GM12874 (cell line): ENCODE results near the gene BHLHE40.

Experiments
- CTCF ChIP-seq: IDR thresholded peaks from 2 replicates; pipeline ENCODE4 v1.5.1; 2011; ENCODE audit warnings: low read depth, mild to moderate bottlenecking, control low read depth, low read length, moderate library complexity; ENCODE audit not compliant: insufficient read depth

BHLHE40 gene

GRCh38 chr3:5015056-5015455 is 35.8 kb downstream of the BHLHE40 start:
- no peak for TF ChIP-seq CTCF

- no peak for TF ChIP-seq CTCF
Measured at GRCh38 chr3:5016211-5017161, 37.2 kb downstream of the BHLHE40 start.

GRCh38 chr3:5017925-5018531 is 38.8 kb downstream of the BHLHE40 start:
- no peak for TF ChIP-seq CTCF

GRCh38 chr3:5019411-5020241 is 40.4 kb downstream of the BHLHE40 start:
- no peak for TF ChIP-seq CTCF

- no peak for TF ChIP-seq CTCF
Measured at GRCh38 chr3:5020242-5020722, 41.0 kb downstream of the BHLHE40 start.

- TF ChIP-seq CTCF: no peak
Measured at GRCh38 chr3:5021116-5022092, 42.2 kb downstream of the BHLHE40 start.
